Hypothalamus (tissue), 51 donors: ENCODE results near the gene COBL.

Experiments
- DNase-seq, 51 donors: peaks; one replicate each; lab custom pipeline; 2025; lab: John Stamatoyannopoulos, UW

The COBL gene, protein sequence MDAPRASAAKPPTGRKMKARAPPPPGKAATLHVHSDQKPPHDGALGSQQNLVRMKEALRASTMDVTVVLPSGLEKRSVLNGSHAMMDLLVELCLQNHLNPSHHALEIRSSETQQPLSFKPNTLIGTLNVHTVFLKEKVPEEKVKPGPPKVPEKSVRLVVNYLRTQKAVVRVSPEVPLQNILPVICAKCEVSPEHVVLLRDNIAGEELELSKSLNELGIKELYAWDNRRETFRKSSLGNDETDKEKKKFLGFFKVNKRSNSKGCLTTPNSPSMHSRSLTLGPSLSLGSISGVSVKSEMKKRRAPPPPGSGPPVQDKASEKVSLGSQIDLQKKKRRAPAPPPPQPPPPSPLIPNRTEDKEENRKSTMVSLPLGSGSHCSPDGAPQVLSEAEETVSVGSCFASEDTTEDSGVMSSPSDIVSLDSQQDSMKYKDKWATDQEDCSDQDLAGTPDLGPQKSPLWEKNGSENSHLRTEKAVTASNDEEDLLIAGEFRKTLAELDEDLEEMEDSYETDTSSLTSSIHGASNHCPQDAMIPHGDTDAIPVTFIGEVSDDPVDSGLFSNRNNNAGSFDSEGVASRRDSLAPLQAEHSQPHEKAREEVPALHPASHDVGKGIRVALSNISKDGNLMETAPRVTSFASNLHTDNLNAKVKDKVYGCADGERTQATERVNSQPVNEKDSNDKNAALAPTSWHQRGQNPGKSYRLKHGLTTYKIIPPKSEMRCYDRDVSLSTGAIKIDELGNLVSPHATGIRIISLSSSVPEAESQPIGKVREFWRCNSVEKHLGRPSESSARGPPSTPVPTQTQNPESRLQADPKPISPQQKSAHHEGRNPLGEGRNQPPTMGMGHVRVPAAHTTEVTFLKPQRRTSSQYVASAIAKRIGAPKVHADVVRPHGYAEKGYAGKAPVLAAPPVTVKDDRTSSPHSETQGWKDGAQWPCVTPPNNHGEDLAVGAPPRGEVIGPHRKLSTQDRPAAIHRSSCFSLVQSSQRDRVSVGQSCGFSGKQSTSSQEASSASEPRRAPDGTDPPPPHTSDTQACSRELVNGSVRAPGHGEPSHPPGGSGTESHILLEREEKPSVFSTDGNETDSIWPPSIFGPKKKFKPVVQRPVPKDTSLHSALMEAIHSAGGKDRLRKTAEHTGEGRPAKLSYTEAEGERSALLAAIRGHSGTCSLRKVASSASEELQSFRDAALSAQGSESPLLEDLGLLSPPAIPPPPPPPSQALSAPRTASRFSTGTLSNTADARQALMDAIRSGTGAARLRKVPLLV

GRCh38 chr7:51316666-51317581 lies at the start of gene COBL:
TSS of gene COBL (minus strand) at chr7:51316809. CDS start at chr7:51316633, 176 bp downstream.
- DNase-seq: peak in 3 of 51 donors; percentile 58 to 66 (median 62)

GRCh38 chr7:51366172-51366728 lies 49.6 kb upstream of the COBL start:
- DNase-seq: no peak

- peak in 1 of 51 donors; percentile 28 for DNase-seq
Measured at GRCh38 chr7:51357821-51358220, 41.2 kb upstream of the COBL start.

DNA sequence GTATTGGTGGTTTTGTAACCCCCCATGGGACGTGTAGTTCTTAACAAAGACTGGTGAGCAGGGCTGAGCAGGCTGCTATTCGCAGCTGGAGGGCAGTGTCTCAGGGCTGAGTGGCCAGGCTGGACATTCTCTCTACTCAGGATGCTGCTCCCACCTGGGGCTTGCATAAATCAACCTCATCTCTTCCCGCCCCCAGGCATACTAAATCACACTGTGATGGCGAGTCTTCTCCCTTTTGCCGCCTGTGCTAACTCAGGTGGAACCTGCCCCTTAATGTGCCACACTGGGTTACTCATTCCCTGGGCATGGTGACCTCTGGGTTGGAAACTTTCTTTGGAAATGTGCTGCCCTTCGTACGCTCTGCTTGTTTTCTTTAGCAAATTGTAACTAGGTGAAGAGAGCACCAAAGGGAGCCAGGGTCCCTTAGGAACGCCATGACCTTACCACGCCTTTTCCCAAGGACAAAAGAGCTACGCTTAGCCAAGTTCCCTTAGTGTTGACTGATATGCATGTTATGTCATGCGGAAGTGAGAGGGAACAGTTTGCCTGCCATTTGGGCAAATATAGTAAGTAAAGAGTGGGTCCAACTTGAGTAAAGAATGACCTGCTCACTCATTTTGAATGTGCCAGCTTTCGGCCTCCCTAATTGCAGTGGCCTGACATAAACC lies 40.4 kb upstream of the COBL start:
- DNase-seq: no peak

- no peak for DNase-seq
Measured at GRCh38 chr7:51354897-51355296, 38.3 kb upstream of the COBL start.

- DNase-seq: no peak
Measured at GRCh38 chr7:51354434-51354833, 37.8 kb upstream of the COBL start.

DNA sequence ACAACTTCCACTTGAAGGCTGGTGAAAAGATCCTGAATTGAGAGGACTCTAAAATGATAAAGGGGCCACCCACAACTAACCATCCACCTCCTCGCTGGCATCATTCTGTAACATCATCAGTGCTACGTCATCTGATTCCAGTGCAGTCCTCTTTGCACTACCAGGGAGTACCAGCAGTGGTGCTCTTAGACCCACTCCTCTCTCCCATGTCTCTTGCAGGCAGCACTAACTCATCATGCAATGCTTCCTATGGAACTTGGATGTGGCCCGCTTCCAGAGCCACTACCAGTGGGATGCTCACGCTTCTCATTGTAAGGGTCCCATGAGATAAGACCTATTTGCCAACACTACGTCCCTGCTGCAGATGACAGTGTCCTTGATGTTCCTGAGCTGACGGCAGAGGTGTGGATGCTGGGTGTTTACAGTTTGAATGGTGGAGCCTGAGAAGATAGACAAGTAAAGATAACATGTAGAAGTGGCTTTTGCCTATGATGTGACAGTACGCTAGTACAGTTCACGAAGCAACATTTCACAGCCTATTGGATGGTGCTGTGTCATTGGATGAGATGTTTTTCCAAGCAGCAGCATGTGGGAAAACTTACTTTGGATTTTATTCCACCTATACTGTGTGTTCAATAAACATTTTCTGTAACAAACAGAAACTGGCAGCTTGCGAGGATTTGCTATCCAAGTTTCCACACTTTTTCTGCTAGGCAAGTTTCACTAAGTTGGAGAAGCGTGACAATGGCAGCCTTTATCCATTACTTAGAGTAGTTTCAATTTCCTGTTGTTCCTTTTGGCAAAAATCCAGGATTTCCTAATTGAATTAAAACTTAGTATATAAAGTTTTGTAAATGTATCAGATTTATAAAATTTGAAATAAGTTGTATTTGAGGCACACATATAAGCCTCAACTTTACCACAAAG lies 35.8 kb upstream of the COBL start:
- DNase-seq: no peak

DNA sequence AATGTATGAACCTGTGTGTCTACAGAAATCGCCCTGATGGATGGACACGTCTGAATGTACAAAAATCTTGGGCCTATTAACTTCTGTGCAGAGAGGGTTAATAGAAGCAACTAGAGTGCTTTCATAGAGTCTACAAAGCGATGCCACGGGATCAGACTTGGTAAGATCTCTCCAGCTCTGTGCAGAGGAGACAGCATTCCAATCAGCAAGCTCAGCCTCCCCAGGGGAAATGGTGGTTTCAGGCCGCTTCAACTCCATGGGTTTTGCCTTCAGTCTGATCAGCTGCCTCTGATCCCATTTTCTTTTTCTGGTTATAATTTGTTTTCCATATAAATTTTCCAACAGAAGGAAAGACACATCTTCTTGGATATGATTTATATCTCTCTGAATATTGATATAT lies 35.1 kb upstream of the COBL start:
- DNase-seq: no peak

DNA sequence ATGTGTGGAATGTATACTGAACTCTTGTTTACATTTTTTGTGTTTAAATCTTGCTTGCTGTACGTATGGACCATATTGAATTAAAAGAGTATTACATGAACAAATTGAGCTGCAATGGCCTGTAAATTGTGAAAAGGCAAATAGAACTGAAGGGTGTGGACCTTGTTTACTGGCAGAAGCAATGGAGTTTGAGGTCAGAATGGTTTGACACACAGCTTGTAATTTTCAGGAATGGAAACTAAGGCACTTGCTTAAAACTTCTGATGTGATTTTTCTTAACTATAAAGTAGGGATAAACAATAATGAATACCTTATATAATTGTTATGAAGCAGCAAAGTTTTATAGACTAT lies 33.9 kb upstream of the COBL start:
- DNase-seq: no peak

DNA sequence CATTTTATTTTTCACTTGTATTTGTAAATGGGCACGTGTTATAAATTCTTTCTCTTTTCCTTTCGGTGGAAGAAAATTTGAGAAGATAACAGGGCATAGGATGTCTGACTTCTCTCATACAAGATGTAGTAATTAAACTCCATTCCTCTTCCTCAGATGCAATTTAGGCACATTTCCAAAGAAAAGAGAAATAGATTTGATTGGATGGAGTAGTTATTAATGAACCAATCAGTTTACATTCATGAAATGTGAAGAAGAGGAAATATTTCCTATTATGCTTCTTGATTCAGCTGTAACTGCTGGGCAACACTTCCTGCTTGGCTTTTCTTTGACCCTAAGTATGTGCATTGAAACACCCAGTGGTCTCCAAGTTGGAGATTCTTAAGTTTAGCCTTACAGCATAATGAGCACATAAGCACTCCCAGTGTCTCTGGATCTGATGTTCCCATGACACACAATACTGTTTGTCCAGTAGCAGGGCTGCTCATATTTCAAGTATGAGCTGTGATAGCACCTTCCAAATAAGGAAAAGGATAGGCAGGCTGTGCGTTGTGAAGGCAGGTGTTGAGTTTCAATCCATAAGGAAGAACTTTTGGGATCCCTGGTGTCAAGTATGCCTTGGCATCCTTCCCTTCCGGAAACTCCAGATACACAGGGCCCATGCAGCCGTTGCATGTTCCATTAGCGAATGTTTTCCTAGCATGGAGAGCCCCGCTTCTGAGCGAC lies 33.4 kb upstream of the COBL start:
- no peak for DNase-seq

DNA sequence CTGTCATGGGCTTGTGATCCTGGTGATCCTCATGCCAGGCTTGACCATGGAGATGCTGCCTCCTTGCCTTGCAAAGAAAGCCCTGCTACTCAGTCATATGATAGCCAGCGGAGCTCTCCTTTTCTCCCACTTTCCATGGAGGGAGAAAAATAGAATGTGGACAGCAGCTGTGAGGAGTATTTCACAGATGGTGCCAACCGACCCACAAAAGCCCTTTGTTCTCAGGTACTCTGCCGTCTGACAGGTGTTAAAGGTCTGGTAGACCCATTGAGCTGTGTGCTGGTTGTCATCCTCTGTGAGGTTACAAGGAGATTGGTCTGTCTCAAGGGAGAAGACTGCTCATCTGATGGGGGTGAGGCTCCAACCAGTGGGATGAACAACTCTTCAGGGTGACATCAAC lies 29.5 kb upstream of the COBL start:
- DNase-seq: no peak

- DNase-seq: no peak
Measured at GRCh38 chr7:51344406-51345138, 28.0 kb upstream of the COBL start.

DNA sequence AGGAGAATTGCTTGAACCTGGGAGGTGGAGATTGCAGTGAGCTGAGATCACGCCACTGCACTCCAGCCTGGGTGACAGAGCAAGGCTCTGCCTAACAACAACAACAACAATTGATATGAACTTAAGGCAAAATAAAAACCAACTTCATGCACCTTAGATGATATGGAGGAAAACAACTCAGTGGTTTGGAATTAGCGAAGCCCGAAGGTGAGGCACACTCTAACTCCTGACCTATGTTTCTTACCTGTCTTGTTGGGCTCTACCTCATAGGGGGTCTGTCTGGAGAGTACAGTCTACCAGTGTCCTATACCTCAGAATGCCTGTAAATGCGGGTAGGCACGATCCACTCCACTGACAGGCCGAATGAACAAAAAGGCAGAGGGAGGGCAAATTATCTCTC lies 24.3 kb upstream of the COBL start:
- no peak for DNase-seq

- DNase-seq: no peak
Measured at GRCh38 chr7:51340029-51340838, 23.6 kb upstream of the COBL start.

DNA sequence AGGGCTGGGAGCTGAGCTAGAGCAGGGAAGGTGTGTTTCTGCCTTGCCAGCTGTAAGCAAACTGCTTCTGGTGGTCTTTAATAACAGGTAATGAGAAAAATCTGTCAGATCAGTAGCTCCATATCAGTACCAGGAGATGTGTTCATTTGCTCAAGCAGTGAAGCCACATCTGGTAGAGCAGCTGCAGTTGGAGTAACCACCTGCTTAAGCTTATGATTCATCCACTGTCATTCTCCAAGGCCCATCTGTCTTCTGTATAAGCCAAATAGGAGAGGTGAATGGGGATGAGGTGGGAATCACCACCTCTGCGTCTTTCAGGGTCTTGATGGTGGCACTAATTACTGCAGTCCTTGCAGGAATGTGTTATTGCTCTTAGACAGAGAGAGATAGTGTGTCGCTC lies 18.4 kb upstream of the COBL start:
- DNase-seq: no peak
